Erythroblast (primary cell): ENCODE data around the gene FOXP1.

Experiments used
- GATA1 ChIP-seq: IDR thresholded peaks from 2 replicates; pipeline ENCODE4 v1.6.1; 2011; ENCODE audit warnings: low read depth, mild to moderate bottlenecking, control low read depth, low read length, moderate library complexity
- POLR2A ChIP-seq: IDR thresholded peaks from 2 replicates; pipeline ENCODE4 v1.6.1; 2011; ENCODE audit warnings: mild to moderate bottlenecking, low read length

GRCh38 chr3:71469138-71469435 lies 114.4 kb downstream of the FOXP1 start:
- TF ChIP-seq POLR2A (no peak), GATA1 (no peak)
